HCT116 (cell line): ENCODE data around the gene TINCR. TPM values are rescaled to one million over a fixed set of nuclear protein-coding genes. Genes with fewer than 3 reads are reported as not detected.

Source experiments
- ATAC-seq: fragments of 200-7000 bp; cut with Tn5 transposase; 2 replicates; pipeline ENCODE4 v1.9.1; 2020; ENCODE audit warnings: mild to moderate bottlenecking, moderate library complexity
- BruUV-seq: library from RNA; stranded (reverse); fragments of 400-500 nt; replicated peaks from 2 replicates; lab custom pipeline; 2021; lab: Mats Ljungman, UMichigan
- CTCF ChIA-PET: fragments of 300-600 bp; sonication (Branson Sonifier 250); formaldehyde crosslinking; loops from one replicate; lab custom pipeline; 2021; ENCODE audit warnings: antibody characterized with exemption; lab: Charles Lee
- POLR2A ChIA-PET: fragments of 300-600, 350-600 bp; sonication (Branson Sonifier 250); formaldehyde crosslinking; loops from one replicate; lab custom pipeline; 2021; ENCODE audit warnings: antibody characterized with exemption; lab: Charles Lee
- RAD21 ChIA-PET, 2 experiments: fragments of 300-600 bp; sonication (Branson Sonifier 250); formaldehyde crosslinking; loops; one replicate each; lab custom pipeline; 2023; ENCODE audit warnings: low total read pairs in 2 of 2; ENCODE audit not compliant: uncharacterized antibody in 2 of 2, unreplicated experiment in 2 of 2, low non-redundant PET in 1 of 2; lab: Charles Lee
- DNase-seq: peaks from one replicate; pipeline ENCODE4 v3.0.0-alpha.2; 2010; ENCODE audit warnings: low read depth, low spot score
- H2AFZ ChIP-seq: fragments of 200-600 bp; shearing (Covaris generic), sonication (generic); 2 replicates; pipeline ENCODE4 v1.6.1; 2017; ENCODE audit warnings: low read depth, mixed run types, mixed read lengths, antibody characterized with exemption, low read length; ENCODE audit not compliant: poor library complexity, severe bottlenecking
- H3K27ac ChIP-seq: 2 replicates; pipeline ENCODE4 v1.5.1; 2012; ENCODE audit warnings: low read depth, low read length
- H3K27me3 ChIP-seq: fragments of 200-600 bp; sonication (generic); 2 replicates; pipeline ENCODE4 v1.6.1; 2016; ENCODE audit warnings: mixed run types, low read length, mixed read lengths; ENCODE audit not compliant: insufficient read depth
- H3K36me3 ChIP-seq, 2 experiments: fragments of 200-500 bp in 1 of 2; fragments of 200-600 bp in 1 of 2; sonication (Bioruptor generic) in 1 of 2; sonication (generic) in 1 of 2; 2 replicates each; pipeline versions ENCODE4 v1.5.1 to v1.6.1; 2014 to 2016; ENCODE audit warnings: low read length in 2 of 2, inconsistent platforms in 1 of 2, mixed read lengths in 1 of 2, mixed run types in 1 of 2; ENCODE audit not compliant: insufficient read depth in 2 of 2, control insufficient read depth in 1 of 2
- H3K4me1 ChIP-seq, 2 experiments: fragments of 200-600 bp in 1 of 2; sonication (generic) in 1 of 2; 2 replicates each; pipeline versions ENCODE4 v1.5.1 to v1.6.1; 2012 to 2017; ENCODE audit warnings: low read length in 2 of 2, inconsistent platforms in 1 of 2, mild to moderate bottlenecking in 1 of 2, mixed read lengths in 1 of 2, mixed run types in 1 of 2, moderate library complexity in 1 of 2; ENCODE audit not compliant: insufficient read depth in 2 of 2, control insufficient read depth in 1 of 2
- H3K4me2 ChIP-seq: fragments of 200-600 bp; sonication (generic); 2 replicates; pipeline ENCODE4 v1.6.1; 2017; ENCODE audit warnings: mixed run types, low read length, mixed read lengths
- H3K4me3 ChIP-seq, 2 experiments: fragments of 200-600 bp in 1 of 2; sonication (generic) in 1 of 2; replicated peaks in 1 of 2; 2 replicates each; pipeline ENCODE4 v1.5.1; 2011 to 2016; ENCODE audit warnings: low read length in 2 of 2, control low read depth in 1 of 2, low read depth in 1 of 2, mild to moderate bottlenecking in 1 of 2, mixed read lengths in 1 of 2, mixed run types in 1 of 2
- H3K79me2 ChIP-seq: fragments of 200-600 bp; sonication (generic); 2 replicates; pipeline ENCODE4 v1.6.1; 2017; ENCODE audit warnings: mild to moderate bottlenecking, mixed run types, low read length, moderate library complexity, mixed read lengths; ENCODE audit not compliant: insufficient read depth
- H3K9ac ChIP-seq: fragments of 200-600 bp; sonication (generic); 2 replicates; pipeline ENCODE4 v1.6.1; 2016; ENCODE audit warnings: low read length, mixed read lengths
- H3K9me2 ChIP-seq: fragments of 200-600 bp; sonication (generic), shearing (Covaris generic); 2 replicates; pipeline ENCODE4 v1.6.1; 2017; ENCODE audit warnings: mixed run types, mild to moderate bottlenecking, moderate library complexity; ENCODE audit not compliant: insufficient read depth
- H3K9me3 ChIP-seq, 2 experiments: fragments of 200-500 bp in 1 of 2; fragments of 200-600 bp in 1 of 2; sonication (Bioruptor generic) in 1 of 2; sonication (generic) in 1 of 2; 2 replicates each; pipeline ENCODE4 v1.6.1; 2014 to 2017; ENCODE audit warnings: low read length in 2 of 2, mixed read lengths in 2 of 2, inconsistent platforms in 1 of 2, low read depth in 1 of 2, mild to moderate bottlenecking in 1 of 2, mixed run types in 1 of 2, moderate library complexity in 1 of 2; ENCODE audit not compliant: control insufficient read depth in 1 of 2, insufficient read depth in 1 of 2
- H4K20me1 ChIP-seq: fragments of 200-600 bp; sonication (generic), shearing (Covaris generic); 2 replicates; pipeline ENCODE4 v1.6.1; 2017; ENCODE audit warnings: mixed run types, mild to moderate bottlenecking, moderate library complexity; ENCODE audit not compliant: insufficient read depth
- CBX3 ChIP-seq: IDR thresholded peaks from 2 replicates; pipeline ENCODE4 v1.6.1; 2012; ENCODE audit warnings: low read depth
- ELF1 ChIP-seq: IDR thresholded peaks from 2 replicates; pipeline ENCODE4 v1.6.1; 2012; ENCODE audit warnings: low read depth, borderline replicate concordance
- FOSL1 ChIP-seq: IDR thresholded peaks from 2 replicates; pipeline ENCODE4 v1.6.1; 2012; ENCODE audit warnings: low read depth
- JUND ChIP-seq: IDR thresholded peaks from 2 replicates; pipeline ENCODE4 v1.6.1; 2012
- MAX ChIP-seq: IDR thresholded peaks from 2 replicates; pipeline ENCODE4 v1.6.1; 2012
- POLR2A ChIP-seq: IDR thresholded peaks from 2 replicates; pipeline ENCODE4 v1.7.0; 2011; ENCODE audit warnings: borderline replicate concordance; ENCODE audit not compliant: insufficient read depth, insufficient read length; ENCODE audit errors: extremely low read depth
- REST ChIP-seq: IDR thresholded peaks from 2 replicates; pipeline ENCODE4 v1.6.1; 2012; ENCODE audit warnings: low read depth
- SRF ChIP-seq: IDR thresholded peaks from 2 replicates; pipeline ENCODE4 v1.6.1; 2012; ENCODE audit warnings: low read depth
- TCF7L2 ChIP-seq: IDR thresholded peaks from 2 replicates; pipeline ENCODE4 v1.7.0; 2011; ENCODE audit warnings: borderline replicate concordance, inconsistent platforms; ENCODE audit not compliant: insufficient read depth, insufficient read length; ENCODE audit errors: extremely low read depth
- ZFX ChIP-seq: fragments of 450-650 bp; IDR thresholded peaks from 2 replicates; pipeline ENCODE4 v1.6.1; 2017
- ZNF274 ChIP-seq: fragments of 200-500 bp; sonication (Bioruptor generic); IDR thresholded peaks from 2 replicates; pipeline ENCODE4 v1.6.1; 2014; ENCODE audit warnings: mild to moderate bottlenecking, low read depth, low read length, inconsistent platforms
- intact Hi-C: fragments of 100-400 bp; cut with micrococcal nuclease; formaldehyde crosslinking; loops from 2 replicates; pipeline ENCODE4 v1.10.0; 2022
- total RNA-seq: library from RNA; stranded (reverse); gene quantifications from one replicate; pipeline ENCODE4 v1.2.1, GENCODE V29; 2021; ENCODE audit not compliant: unreplicated experiment

The TINCR gene
- total RNA-seq, 1 experiment from 2014 or later: 6.1 TPM

GRCh38 chr19:5530701-5531100, 37.1 kb downstream of the TINCR start:
- Histone ChIP-seq H3K9ac (no peak overlapping the region), H3K4me2 (no peak overlapping the region), H3K27me3 (no peaks in the 10 kb centered on the region), H4K20me1 (no peaks in the 10 kb centered on the region), H3K27ac (no peak overlapping the region), H2AFZ (no peak overlapping the region), H3K4me1 (no peaks in the 10 kb centered on the region), H3K9me3 (peaks cover 0 to 24% of the 10 kb centered on the region in 2 experiments; a peak in 2 of 4 replicates), H3K36me3 (no peaks in the 10 kb centered on the region), H3K79me2 (no peaks in the 10 kb centered on the region), H3K9me2 (no peaks in the 10 kb centered on the region), H3K4me3 (no peak overlapping the region)
- ChIA-PET POLR2A (no interaction called here), RAD21 (no interaction called here), CTCF (no interaction called here)
- DNase-seq: no peak
- no peak for ATAC-seq
- BruUV-seq: no TSS peak
- TF ChIP-seq CBX3 (no peak), FOSL1 (no peak), POLR2A (no peak), REST (no peak), ELF1 (no peak), JUND (no peak), TCF7L2 (no peak), SRF (no peak), MAX (no peak), ZFX (no peak), ZNF274 (no peak)
- intact Hi-C loops: loop anchor here (10.0 kb wide), 1 partner anchor 156 kb away; no protein-coding TSS in a partner anchor
